Loucy (cell line): ENCODE results near the gene HPSE2.

Experiments used
- H2AFZ ChIP-seq: fragments of 200-600 bp; sonication (generic); 2 replicates; pipeline ENCODE4 v1.6.0; 2016; ENCODE audit warnings: antibody characterized with exemption, mild to moderate bottlenecking, low read length, moderate library complexity
- H3F3A ChIP-seq: fragments of 200-600 bp; 2 replicates; pipeline ENCODE4 v1.6.0; 2016; ENCODE audit warnings: antibody characterized with exemption, low read depth, mild to moderate bottlenecking
- H3K27me3 ChIP-seq: fragments of 200-600 bp; sonication (generic); 2 replicates; pipeline ENCODE4 v1.6.1; 2014; ENCODE audit warnings: low read length, mild to moderate bottlenecking; ENCODE audit not compliant: insufficient read depth, poor library complexity, severe bottlenecking
- H3K36me3 ChIP-seq: fragments of 200-600 bp; sonication (generic); 2 replicates; pipeline ENCODE4 v1.6.1; 2016; ENCODE audit warnings: low read length; ENCODE audit not compliant: insufficient read depth
- H3K4me1 ChIP-seq: fragments of 200-600 bp; sonication (generic); 2 replicates; pipeline ENCODE4 v1.5.1; 2014; ENCODE audit warnings: low read length, mild to moderate bottlenecking; ENCODE audit not compliant: insufficient read depth, poor library complexity, severe bottlenecking
- H3K4me2 ChIP-seq: fragments of 200-600 bp; sonication (generic); 2 replicates; pipeline ENCODE4 v1.6.0; 2014; ENCODE audit warnings: antibody characterized with exemption, low read length, low read depth, mild to moderate bottlenecking; ENCODE audit not compliant: poor library complexity, severe bottlenecking
- H3K4me3 ChIP-seq: fragments of 200-600 bp; sonication (generic); 2 replicates; pipeline ENCODE4 v1.5.1; 2014; ENCODE audit warnings: low read length, mild to moderate bottlenecking, mixed read lengths; ENCODE audit not compliant: poor library complexity, severe bottlenecking
- H3K79me2 ChIP-seq: fragments of 200-600 bp; sonication (generic); 2 replicates; pipeline ENCODE4 v1.6.1; 2014; ENCODE audit warnings: low read length; ENCODE audit not compliant: insufficient read depth
- H3K9ac ChIP-seq: fragments of 200-600 bp; sonication (generic); 2 replicates; pipeline ENCODE4 v1.6.0; 2014; ENCODE audit warnings: mild to moderate bottlenecking, low read depth, low read length, moderate library complexity; ENCODE audit not compliant: poor library complexity, severe bottlenecking
- H3K9me2 ChIP-seq: fragments of 200-600 bp; sonication (generic); replicated peaks from 2 replicates; pipeline ENCODE4 v1.6.1; 2016; ENCODE audit warnings: low read depth, low read length, mixed read lengths
- H3K9me3 ChIP-seq: fragments of 200-600 bp; sonication (generic); 2 replicates; pipeline ENCODE4 v1.6.1; 2014; ENCODE audit warnings: mild to moderate bottlenecking, antibody characterized with exemption, low read length, low read depth; ENCODE audit not compliant: insufficient read depth
- H4K20me1 ChIP-seq: fragments of 200-600 bp; sonication (generic); 2 replicates; pipeline ENCODE4 v1.6.0; 2014; ENCODE audit warnings: antibody characterized with exemption, low read length, mild to moderate bottlenecking; ENCODE audit not compliant: insufficient read depth, poor library complexity, severe bottlenecking
- CTCF ChIP-seq: fragments of 200-600 bp; sonication (generic); conservative IDR thresholded peaks from 2 replicates; pipeline ENCODE4 v1.5.1; 2014; ENCODE audit warnings: mild to moderate bottlenecking, antibody characterized with exemption, low read length
- EZH2phosphoT487 ChIP-seq: fragments of 200-600 bp; IDR thresholded peaks from 2 replicates; pipeline ENCODE4 v1.6.1; 2018; ENCODE audit warnings: antibody characterized with exemption, mild to moderate bottlenecking, moderate library complexity, borderline replicate concordance

The HPSE2 gene

GRCh38 chr10:98632456-98633150 lies 603.0 kb downstream of the HPSE2 start:
- H3F3A ChIP-seq, result no peaks in the 10 kb centered on the region
- H3K79me2 ChIP-seq, result no peaks in the 10 kb centered on the region
- H2AFZ ChIP-seq, result no peak overlapping the region
- no peaks in the 10 kb centered on the region for H3K36me3 ChIP-seq
- no peaks in the 10 kb centered on the region for H3K9me2 ChIP-seq
- H3K27me3 ChIP-seq, result no peaks in the 10 kb centered on the region
- TF ChIP-seq EZH2phosphoT487 (no peak), CTCF (no peak)
- no peak overlapping the region for H3K4me2 ChIP-seq
- no peak overlapping the region for H3K4me3 ChIP-seq
- H4K20me1 ChIP-seq, result no peaks in the 10 kb centered on the region
- H3K9ac ChIP-seq, result no peak overlapping the region
- H3K4me1 ChIP-seq, result peaks cover 20% of the 10 kb centered on the region
- no peaks in the 10 kb centered on the region for H3K9me3 ChIP-seq

GRCh38 chr10:98628206-98628605 lies 607.4 kb downstream of the HPSE2 start:
- TF ChIP-seq EZH2phosphoT487 (no peak), CTCF (no peak)
- Histone ChIP-seq H4K20me1 (no peaks in the 10 kb centered on the region), H3F3A (no peaks in the 10 kb centered on the region), H3K79me2 (no peaks in the 10 kb centered on the region), H3K36me3 (no peaks in the 10 kb centered on the region), H3K9ac (no peak overlapping the region), H3K4me1 (peaks cover 20% of the 10 kb centered on the region), H3K27me3 (no peaks in the 10 kb centered on the region), H3K4me3 (no peak overlapping the region), H3K9me3 (no peaks in the 10 kb centered on the region), H2AFZ (peak overlapping the region; percentile 51), H3K9me2 (no peaks in the 10 kb centered on the region), H3K4me2 (no peak overlapping the region)

GRCh38 chr10:98627711-98628110 lies 607.9 kb downstream of the HPSE2 start:
- no peaks in the 10 kb centered on the region for H3K36me3 ChIP-seq
- peaks cover 20% of the 10 kb centered on the region for H3K4me1 ChIP-seq
- no peaks in the 10 kb centered on the region for H4K20me1 ChIP-seq
- H3K9me2 ChIP-seq, result no peaks in the 10 kb centered on the region
- H3K27me3 ChIP-seq, result no peaks in the 10 kb centered on the region
- H3K79me2 ChIP-seq, result no peaks in the 10 kb centered on the region
- H2AFZ ChIP-seq, result peak overlapping the region; percentile 51; the same call in 1 of the 2 replicates
- H3F3A ChIP-seq, result no peaks in the 10 kb centered on the region
- no peak overlapping the region for H3K4me3 ChIP-seq
- no peak overlapping the region for H3K4me2 ChIP-seq
- H3K9ac ChIP-seq, result no peak overlapping the region
- no peaks in the 10 kb centered on the region for H3K9me3 ChIP-seq
- TF ChIP-seq EZH2phosphoT487 (no peak), CTCF (no peak)
